ENCODE measurements around the gene CTNND2.

GRCh38 chr5:11733840-11734192, 170.4 kb downstream of the CTNND2 start:
- TF ChIP-seq CTCF (IDR thresholded peaks at IDR 0.05) = no peak
- no peak for TF ChIP-seq EZH2 (IDR thresholded peaks at IDR 0.05; ENCODE audit: borderline replicate concordance, insufficient read depth, low read depth, low read length, poor library complexity, severe bottlenecking)
